GM12864 (cell line): ENCODE measurements around the gene NADSYN1.

Experiments used
- DNase-seq: peaks from one replicate; pipeline ENCODE4 v3.0.0-alpha.2; 2011; ENCODE audit warnings: low read depth
- H3K4me3 ChIP-seq: 2 replicates; pipeline ENCODE4 v1.5.1; 2011; ENCODE audit warnings: mild to moderate bottlenecking, low read depth, low read length, control low read depth
- TF ChIP-seq, protein P1 (sequence below): IDR thresholded peaks from 2 replicates; pipeline ENCODE4 v1.5.1; 2011; ENCODE audit warnings: low read depth, mild to moderate bottlenecking, moderate library complexity, low read length, control low read depth, inconsistent platforms; ENCODE audit errors: missing control alignments

NADSYN1 gene

DNA sequence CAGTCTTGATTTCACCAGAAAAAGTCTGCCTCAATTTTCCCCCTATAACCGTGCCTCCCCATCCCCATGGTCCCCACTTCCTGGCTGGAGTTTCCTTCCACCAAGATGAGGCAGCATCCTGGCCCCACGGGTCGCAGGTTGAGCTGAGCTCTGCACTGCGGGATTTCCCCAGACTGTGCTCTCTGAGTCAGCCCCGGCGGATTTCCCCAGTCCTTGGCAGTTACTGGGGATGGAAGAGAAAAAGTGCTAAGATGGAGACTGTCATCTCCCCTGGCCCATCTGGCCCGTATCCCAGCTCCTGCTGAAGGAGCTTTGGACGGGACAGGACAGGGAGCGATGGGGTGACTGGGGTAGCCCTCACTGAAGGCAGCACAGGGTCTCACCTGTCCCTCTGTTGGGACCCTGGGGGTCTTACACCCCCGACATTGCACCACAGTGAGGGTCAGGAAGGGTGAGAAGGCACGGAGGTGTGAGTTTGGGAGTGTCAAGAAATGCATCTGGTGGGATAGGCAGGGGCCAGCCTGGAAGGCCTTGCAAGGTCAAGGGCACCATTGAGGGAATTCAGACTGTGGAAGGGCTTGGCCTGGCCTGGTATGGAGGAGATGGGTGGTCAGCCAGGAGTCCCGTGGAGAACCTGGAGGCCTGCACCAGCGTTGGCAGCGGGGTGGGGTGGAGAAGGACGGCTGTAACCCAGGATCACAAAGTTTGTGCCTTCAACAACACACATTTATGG lies 36.5 kb downstream of the NADSYN1 start:
- TF ChIP-seq, protein P1, sequence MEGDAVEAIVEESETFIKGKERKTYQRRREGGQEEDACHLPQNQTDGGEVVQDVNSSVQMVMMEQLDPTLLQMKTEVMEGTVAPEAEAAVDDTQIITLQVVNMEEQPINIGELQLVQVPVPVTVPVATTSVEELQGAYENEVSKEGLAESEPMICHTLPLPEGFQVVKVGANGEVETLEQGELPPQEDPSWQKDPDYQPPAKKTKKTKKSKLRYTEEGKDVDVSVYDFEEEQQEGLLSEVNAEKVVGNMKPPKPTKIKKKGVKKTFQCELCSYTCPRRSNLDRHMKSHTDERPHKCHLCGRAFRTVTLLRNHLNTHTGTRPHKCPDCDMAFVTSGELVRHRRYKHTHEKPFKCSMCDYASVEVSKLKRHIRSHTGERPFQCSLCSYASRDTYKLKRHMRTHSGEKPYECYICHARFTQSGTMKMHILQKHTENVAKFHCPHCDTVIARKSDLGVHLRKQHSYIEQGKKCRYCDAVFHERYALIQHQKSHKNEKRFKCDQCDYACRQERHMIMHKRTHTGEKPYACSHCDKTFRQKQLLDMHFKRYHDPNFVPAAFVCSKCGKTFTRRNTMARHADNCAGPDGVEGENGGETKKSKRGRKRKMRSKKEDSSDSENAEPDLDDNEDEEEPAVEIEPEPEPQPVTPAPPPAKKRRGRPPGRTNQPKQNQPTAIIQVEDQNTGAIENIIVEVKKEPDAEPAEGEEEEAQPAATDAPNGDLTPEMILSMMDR = no peak
- no peak overlapping the region for H3K4me3 ChIP-seq
- peak; percentile 19 for DNase-seq

DNA sequence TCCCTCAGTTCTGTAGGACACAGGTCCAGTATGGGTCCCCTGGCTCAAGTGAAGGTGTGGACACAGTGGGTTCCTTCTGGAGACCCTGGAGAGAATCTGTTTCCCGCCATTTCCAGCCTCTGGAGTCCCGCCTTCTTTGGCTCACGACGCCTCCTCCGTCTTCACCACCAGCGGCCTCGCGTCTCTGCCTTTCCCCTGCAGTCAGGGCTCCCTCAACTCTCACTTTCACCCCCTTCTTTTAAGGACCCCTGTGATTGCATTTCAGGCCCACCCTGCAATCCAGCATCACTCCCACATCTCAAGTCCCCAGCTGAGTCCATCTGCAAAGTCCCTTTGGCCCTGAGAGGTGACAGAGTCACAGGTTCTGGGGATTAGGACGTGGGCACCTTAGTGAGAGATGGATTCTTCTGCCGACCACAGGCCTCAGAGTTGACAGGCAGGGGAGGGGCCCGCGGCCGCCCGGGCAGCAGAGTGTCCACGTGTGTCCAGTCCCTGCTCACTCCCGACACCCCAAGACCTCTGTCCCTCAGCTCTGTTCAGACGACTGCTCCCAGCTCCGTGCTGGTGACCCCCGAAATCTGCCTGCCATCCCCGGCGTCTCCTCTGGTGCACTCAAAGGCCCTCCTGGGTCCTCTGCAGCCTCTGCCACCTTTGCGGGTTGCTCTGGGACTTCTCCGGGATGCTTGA lies 37.2 kb downstream of the NADSYN1 start:
- TF ChIP-seq, protein P1 = no peak
- H3K4me3 ChIP-seq = no peak overlapping the region
- DNase-seq = no peak

DNA sequence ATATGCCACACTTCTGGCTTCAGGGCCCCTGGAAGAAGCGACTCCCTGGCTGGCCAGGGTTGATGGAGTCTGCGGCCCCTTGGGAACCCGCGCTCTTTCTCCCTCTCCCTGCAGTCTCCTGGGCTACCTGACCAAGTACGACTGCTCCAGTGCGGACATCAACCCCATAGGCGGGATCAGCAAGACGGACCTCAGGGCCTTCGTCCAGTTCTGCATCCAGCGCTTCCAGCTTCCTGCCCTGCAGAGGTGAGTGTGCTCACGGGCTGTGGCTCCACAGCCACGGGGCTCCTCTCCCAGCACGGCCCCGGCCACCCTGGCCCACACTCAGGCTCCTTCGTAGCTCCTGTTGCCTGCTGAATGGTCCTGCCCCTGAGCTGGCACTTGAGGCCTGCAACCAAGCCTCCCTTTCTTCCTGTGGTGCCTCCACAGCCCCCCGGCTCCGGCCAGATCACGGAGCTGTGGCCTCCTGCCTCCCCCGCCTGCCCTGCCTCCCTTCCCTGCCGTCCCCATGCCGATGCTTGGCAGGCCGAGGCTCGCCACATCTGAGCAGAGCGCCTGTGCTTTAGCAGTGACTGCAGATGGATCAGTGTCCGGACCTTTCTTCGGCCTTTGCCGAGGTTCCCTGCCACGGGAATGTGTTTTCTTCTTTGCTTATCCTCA lies 37.9 kb downstream of the NADSYN1 start:
- no peak for DNase-seq
- H3K4me3 ChIP-seq = no peak overlapping the region
- TF ChIP-seq, protein P1 = no peak

DNA sequence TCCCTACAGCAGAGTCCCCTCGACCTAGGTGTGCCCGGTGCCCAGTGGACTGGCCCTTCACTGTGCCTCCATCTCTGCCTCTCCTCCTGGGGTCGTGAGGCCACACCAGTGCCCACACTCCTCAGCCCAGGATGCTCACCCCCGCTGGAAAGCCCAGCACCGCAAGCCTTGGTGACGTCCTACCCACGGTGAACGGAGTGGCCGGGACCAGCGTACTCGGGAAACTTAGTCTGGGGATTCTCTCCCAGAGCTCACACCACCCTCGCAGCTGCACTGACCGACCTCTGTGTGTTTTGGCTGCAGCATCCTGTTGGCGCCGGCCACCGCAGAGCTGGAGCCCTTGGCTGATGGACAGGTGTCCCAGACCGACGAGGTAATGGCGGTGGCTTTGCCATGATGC lies 38.5 kb downstream of the NADSYN1 start:
- no peak overlapping the region for H3K4me3 ChIP-seq
- no peak for DNase-seq
- TF ChIP-seq, protein P1 = no peak

DNA sequence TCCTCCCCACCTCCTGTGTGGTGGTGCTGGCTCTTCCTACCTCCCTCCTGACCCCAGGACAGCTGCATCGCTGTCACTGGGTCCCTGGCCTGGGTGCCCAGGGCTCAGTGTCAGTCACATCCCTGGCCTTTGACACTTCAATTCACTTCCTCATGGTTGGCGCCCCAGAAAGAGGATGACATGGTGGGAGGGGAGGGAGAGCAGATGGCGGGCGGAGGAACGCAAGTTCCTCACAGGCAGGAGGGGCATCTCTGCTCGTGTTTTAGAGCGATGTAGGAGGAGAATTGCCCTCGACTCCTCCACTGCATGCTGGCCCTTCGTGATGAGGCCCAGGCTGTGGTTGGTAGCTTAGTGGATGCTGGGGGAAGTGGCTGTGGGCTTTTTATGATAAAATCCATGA lies 38.9 kb downstream of the NADSYN1 start:
- TF ChIP-seq, protein P1 = no peak
- DNase-seq = no peak
- H3K4me3 ChIP-seq = no peak overlapping the region

DNA sequence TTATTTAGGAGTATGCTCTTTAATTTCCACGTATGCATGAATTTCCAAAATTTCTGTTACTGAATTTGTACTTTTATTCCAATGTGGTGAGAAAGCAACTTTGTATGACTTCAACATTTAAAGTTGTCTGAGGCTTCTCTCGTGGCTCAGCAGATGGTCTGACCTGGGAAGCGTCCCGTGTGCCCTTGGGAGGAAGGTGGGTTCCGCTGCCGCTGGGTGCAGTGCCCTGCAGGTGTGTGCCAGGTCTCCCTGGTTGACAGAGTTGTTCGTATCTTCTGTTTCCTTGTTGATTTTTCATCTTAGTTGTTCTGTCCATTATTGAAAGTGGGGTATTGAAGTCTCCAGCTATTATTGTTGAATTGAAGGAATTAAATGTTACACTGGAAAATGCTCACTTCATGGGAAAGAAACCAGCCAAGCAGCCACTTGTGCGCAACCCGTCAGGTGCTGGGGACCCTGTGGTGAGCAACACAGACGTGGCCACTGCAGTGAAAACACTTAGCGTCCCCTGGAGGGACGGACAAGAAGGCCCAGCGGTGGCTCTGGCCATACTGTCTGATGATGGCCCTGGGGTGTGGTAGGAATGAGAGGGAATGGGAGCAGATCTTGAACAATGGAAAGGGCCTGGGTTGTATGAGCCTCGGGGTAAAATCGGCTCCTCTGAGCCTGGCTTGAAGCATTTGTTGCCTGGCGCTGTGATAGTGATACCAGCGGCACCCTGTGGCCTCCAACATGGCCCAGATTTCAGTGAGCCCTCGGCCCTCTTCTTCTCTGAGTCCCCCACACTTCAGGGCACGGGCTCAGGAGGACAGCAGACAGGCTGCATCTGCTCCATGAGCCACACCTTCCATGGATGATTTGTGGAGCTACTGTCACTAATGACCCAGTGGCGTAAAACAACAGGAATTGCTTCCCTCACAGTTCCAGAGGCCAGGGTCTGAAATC lies 42.6 kb downstream of the NADSYN1 start:
- no peak overlapping the region for H3K4me3 ChIP-seq
- DNase-seq = no peak
- TF ChIP-seq, protein P1 = no peak
